ENCODE results near the gene SFN.
"Not testable (repeated sequence)": the region's sequence is repeated elsewhere in the genome, so short reads cannot be mapped to it uniquely, and the experiment has no call there.

SFN gene

DNA sequence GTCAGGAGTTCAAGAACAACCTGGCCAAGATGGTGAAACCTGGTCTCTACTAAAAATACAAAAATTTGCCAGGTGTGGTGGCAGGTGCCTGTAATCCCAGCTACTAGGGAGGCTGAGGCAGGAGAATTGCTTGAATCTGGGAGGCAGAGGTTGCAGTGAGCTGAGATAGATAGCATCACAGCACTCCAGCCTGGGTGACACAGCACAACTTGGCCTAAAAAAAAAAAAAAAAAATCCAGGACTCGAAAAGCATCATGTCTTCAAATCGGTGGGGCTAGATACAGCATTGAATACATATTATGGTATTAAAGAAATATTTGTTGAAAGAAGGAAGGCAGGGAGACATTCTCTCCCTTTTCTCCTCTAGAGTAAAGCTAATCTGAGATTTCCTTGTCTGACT lies 10.1 kb downstream of the SFN start:
- DNase-seq = not testable (repeated sequence)

- DNase-seq = no peak
These were observed 11.9 kb downstream of the SFN start for GRCh38 chr1:26874896-26875295.

GRCh38 chr1:26877326-26877725 lies 14.4 kb downstream of the SFN start:
- no peak for DNase-seq

GRCh38 chr1:26879793-26880192 lies 16.8 kb downstream of the SFN start:
- DNase-seq = no peak

GRCh38 chr1:26881611-26882010 lies 18.7 kb downstream of the SFN start:
- DNase-seq = not testable (repeated sequence)

GRCh38 chr1:26882696-26883463 lies 19.9 kb downstream of the SFN start:
- no peak for DNase-seq

GRCh38 chr1:26887125-26887524 lies 24.2 kb downstream of the SFN start:
- DNase-seq = no peak

- DNase-seq = no peak
These were observed 25.3 kb downstream of the SFN start for GRCh38 chr1:26888231-26888630.

- no peak for DNase-seq
These were observed 26.9 kb downstream of the SFN start, which contains the start of gene GPN2 for GRCh38 chr1:26889551-26890466. GPN2 (minus strand) TSS chr1:26890283; CDS start chr1:26890096, 187 bp downstream.

GRCh38 chr1:26890467-26890796 lies 27.5 kb downstream of the SFN start:
- DNase-seq = no peak

- DNase-seq = no peak
These were observed 31.3 kb downstream of the SFN start for GRCh38 chr1:26894263-26894662.

DNA sequence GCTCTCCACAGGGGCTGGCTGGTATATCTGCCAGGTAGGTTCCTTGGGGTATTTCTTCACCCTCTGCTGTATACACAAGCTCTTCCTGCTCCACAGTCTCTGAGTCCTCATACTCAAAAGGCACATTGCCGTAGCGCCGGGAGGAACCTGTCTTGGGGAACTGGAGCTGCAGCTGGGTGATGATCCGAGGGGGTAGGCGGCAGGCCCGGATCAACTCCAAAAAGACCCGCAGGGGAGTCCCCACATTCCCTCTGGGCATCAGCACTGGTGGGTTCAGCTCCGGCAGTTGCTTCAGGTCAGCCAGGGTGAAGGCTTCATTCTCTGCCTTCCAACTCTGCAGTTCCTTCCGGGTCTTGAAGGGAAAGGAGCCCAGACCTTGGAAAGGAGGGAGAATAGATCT lies 34.4 kb downstream of the SFN start:
- no peak for DNase-seq

DNA sequence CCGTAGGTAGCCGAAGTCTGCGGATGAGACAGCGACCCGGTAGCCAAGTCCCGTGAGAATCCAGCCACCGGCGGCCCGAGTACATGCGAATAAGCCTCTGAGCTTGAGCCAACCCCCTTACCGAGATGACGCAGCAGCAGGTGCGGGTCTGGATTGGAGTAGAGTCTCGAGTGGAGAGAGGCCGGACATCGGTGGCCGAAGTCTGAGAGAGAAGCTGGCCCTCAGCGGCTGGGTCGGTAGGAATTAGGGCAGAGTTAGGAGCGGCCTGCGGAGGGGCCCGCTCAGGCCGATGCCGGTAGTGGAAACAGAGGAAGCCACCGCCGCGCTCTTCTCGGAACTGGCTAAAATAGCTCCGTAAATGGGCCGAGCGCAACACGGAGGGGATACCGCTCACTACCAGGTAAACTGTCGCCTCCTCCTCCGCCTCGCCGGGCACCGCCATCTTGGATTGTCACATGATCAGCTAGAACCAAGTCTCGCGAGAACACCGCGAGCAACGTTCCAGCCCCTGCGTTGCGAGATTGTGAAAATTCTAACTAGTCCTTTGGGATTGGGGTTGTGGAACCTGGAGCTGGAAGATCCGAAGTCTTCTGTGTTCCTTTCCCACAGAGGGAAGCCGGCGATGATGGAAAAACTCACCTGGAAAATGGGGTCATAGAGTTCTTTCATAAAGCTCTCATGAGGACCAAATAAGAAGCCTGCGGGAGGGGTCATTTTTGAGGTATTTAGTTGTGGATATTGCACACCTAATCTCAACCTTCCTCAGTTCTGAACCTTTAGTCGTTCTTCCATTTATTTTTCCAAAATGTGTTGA lies 37.3 kb downstream of the SFN start, which contains the start of gene GPATCH3:
Gene GPATCH3, minus strand, starts transcription at position 467 of the 814 bp plus-strand sequence. Its CDS starts 25 bp downstream, at position 442.
- no peak for DNase-seq

- DNase-seq = no peak
These were observed 38.0 kb downstream of the SFN start for GRCh38 chr1:26900815-26901511.

- DNase-seq = no peak
These were observed 44.3 kb downstream of the SFN start for GRCh38 chr1:26907071-26907917.

DNA sequence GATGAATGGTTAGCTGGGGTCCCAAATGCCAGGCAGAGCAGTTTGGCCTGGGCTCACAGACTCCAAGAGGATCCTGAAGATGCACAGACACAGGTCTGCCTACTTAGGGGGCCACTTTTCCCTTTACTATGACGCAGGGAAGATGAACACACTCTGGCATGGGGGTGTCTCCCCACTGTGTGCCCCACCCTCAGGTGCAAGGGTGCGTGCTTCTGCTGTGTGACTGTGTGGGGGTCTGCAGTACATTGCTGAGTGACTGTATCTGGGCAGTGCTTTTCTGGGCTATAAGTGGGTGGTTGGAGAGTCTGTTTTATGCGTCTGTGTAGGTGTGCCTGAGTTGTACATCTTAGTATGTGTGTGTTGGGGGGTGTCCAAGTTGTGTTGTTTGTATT lies 47.0 kb downstream of the SFN start:
- no peak for DNase-seq

DNA sequence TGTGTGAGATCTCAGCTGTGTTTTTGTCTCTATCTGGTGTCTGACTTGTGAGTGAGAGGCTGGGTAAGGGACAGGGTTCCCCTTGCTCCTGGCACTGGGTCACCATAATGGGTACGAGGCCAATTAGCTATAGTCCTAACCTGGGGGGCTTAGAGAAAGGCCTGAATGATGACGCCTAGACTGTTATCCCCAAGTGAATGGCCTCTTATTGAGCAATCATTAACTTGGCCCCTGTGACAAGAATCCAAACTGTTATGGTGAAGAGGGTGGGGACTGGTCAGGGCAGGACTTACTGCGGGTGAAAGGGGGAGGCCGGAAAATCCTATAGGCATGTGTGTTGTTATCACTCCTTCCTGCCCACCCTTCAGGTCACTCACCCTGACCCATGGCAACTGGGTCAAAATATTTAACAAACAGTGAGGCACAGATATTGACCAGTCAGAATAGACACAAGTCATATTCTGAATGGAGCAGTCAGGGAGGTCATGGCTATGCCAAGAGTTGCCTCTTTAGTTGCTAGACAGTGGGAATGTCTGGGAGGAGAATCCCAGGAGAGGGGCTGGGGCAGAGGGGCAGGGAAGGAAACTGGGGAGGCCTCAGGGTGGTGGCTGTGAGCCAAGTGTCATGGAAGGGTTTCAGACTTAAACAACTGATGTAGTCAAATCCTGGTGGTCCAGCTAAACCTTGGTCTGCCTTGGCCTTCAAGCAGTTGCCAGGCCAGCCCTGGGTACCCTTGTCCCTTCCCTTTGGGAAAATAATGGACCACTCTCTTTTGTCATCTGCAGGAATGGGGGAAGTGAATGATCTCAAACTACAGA lies 47.6 kb downstream of the SFN start:
- no peak for DNase-seq

DNA sequence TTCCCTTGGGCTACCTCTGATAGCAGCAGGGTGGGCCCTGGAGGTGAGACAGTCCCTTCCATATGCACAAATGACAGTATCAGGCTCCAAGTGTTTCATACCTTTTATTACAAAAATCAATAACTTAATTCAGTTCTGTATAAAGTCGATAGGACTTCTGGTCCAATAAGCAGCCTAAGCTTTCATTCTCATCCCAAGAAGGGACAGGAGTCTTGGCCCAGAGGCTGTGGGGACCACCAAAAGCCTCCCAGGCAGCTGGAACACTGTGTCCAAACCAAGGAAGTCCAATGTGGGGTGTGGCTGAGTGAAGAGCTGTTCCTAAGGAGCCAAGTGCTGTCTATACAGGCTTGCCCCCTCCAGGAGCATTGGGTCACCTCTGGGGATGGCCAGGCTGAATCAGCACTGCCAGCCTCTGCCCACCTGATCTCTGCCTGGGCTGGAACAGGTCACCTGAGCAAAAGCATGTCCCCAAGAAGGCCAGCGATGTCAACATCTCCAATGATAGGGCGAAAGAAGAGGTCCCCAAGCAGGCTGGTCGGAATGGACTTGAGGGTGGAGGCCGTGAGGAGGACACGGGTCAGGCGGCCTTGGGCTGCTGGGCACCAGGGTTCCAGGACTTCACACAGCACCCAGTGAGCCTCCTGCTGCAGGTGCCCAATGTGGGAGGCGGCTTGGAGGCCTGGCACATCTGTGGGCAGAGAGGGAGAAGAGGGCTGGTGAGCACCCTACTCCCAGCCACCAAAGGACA lies 48.6 kb downstream of the SFN start:
- DNase-seq = no peak

- no peak for DNase-seq
These were observed 49.2 kb downstream of the SFN start for GRCh38 chr1:26912147-26912490.

GRCh38 chr1:26913389-26913753 lies 50.4 kb downstream of the SFN start:
- DNase-seq = no peak

Measured in SIG-M5 (cell line).